HG03159 (cell line): ENCODE measurements around the gene VSX1.

ENCODE experiments used
- ATAC-seq: cut with Tn5 transposase; IDR thresholded peaks from one replicate; pipeline ENCODE4 v1.9.1; 2021; ENCODE audit warnings: mild to moderate bottlenecking, moderate library complexity; ENCODE audit not compliant: unreplicated experiment

The VSX1 gene

DNA sequence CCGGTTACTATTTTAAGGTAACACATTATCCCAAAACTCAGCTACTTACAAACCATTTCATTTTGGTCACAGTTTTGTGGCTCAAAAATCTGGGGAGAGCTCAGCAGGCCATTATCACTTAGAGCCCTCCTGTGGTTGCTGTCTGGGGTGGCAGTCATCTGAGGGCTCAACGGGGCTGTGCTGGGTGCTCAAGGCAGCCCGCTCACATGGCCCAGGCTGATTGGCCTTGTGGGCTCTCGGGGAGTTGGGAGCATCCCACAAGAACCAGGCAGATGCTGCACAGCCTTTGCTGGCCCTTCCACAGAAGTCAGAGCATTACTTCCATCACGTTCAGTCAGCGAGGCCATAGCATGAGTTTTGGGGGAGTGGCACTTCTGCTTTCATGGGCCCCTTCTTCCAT, 6.3 kb upstream of the VSX1 start:
- ATAC-seq = no peak

DNA sequence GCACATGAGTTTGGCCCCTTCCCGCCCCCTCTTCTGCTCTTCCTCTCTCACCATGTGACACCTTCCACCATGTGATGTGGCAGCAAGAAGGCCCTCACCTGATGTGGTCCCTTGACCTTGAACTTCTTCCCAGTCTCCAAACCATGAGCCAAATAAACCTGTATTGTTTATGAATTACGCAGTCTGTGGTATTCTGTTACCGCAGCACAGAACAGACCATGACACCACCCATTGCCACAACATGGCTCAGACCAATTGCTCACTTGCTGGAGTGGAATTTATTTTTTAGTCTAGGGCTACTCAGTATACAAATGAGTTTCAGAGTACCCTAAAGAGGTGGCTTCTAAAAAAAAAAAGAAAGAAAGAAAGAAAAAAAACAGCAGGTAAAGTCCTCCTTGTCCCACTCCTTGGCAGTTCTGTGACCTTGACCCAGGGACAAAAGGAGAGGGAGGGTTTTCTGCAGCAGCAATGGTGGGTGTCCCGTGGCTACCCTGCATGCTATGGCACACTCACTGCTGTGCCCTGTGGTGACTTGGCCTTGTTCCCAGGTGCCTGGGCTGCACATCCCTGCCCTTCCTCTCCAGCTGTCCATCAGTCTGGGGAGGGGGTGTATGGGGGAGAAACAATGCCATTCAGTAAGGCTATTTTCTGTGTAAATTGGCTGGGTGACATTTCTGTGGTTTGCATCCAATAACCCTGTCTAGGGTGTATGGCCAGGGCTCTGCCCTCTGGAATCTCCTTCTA, 5.4 kb upstream of the VSX1 start:
- ATAC-seq = no peak

DNA sequence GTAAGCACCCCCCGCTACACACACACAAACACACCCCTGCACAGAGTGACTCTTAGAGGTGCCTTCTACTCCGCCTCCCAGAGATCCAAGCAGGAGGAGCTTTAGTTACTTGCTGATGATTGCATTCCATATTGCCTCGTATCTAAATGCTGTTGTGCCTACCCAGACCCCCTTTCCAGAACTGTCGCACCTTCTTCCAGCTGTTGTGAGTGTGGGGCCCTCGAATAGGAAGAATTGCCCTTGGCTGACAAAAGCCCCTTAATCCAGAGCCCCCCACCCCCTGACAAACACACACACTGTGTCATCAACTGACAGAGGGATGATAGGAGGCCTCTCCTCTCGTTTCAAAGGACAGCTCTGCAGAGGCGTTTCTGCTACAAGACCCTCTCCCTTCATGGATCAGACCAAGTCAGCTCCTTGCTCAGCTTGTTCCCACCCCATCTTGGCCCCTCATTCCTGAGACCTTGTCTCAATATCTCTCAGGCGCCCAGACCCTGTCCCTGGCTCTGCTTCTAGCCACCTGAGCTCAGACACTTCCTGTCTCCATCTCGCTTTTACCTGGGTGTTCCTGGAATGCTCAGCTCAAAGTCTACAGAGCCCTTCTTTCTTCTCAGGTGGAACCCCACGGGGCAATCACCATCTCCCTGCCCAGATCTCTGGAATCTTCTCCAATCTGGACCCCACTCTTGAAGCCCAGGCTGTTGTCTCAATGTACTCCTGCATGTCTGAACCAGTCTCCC, 4.0 kb upstream of the VSX1 start:
- no peak for ATAC-seq

DNA sequence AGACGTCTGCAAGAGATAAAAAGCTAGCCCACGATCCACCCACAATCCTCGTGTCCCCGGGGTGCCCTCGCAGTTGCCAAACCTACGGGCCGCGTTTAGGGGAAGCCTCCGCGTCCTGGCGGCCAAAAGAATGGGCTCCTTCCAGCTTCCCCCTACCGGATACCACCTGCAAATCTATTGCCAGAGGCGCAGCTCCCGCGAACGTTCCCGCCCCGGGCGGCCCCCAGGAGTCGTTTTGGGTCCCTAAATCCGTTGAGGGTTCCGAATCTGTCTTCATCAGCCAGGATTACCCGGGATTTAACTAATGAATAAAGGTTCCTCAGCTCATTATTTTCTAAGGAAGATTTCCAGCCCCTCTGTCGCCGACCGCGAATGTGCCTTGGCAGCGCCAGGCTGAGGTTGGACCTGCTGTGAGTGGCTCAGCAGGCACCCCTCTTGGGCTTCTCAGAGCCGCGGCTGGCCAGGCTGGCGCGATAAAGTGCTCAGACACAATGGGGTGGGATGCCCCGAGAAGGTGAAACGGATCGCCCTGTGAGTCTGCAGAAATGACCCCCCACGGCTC, 2.8 kb upstream of the VSX1 start:
- ATAC-seq = no peak

DNA sequence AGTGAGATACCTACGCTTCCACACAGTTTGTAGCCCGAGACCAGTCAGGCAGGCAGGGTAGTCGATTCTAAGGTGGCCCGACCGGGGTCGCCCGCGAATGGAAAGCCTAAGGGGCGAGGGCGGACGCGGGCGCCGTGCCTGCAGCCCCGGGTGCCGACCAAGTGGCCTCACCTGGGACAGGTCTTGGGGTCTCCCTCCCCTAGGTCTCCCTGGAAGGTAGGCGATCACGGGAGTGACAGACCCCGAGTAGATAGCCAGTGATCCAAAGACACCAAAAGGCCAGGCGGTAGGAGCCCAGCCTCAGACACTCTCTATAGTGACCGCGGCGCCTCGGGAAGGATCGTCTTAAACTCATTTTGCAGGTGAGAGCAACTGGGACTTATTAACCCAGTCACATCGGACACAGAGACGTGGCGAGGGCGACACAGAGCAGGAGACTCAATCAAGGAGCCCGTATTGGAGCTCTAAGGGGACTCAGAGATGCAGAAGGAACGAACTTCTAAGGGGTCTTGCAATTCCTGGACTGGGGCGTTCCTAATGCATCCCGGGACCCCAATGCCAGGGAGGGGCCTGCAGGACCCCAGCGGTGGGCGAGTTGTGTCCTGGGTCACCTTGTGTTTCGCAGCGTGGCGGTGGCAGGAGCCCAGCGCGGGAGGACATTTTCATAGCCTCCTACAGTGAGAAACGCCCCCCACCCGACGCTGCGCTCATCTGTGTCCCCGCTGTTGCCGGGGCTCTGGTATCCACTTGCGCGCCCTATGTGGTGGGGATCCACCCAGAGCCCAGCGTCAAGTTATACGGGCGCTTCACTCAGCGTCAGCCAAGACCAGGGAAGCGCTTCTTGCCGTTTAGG, 2.1 kb upstream of the VSX1 start:
- ATAC-seq = no peak

DNA sequence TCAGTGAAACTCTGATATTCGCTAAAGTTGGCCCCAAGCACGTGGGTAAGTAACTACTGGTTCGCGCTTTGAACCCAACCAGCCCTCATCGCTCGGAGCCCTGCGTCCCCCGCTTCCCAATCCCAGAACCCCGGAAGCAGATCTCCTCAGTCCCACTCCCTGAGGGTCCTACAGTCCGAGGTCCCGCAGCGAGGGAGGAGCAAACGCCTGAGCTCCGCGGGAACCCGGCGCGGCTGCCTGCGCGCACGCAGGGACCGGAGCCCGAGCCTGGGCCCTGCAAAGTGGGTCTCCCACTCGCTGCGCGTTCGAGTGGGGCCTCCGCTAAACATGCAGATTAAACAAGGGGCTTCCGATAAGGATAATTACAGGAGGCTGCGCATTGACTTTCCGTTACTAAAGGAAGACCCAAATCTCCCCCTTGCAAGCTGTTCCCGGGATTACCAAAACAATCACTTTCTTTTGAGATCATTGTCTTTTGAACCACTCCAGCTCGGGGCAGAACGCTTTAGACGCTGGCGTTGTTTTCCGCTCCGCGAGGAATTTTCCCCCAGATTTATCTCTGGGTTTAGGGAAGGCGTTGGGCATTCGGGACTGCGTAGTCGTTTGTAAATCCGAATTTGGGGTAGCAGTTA, 1.3 kb upstream of the VSX1 start:
- no peak for ATAC-seq

DNA sequence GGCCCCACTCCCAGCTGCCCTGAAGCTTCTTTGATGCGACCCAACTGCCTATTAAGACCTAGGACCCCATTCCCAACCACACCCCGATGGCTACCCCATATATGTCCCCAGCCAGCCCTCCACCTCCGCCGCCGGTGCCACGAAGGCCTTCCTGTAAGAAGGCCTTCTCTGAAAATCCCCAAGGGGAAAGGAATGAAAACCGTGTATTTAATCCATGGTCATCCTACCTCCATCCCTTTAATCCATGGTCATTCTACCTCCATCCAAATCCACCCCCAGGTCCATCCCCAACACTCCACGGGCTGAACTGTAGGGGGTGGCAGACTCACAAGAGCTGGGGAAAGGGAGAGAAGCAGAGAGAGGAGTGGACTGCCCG, 545 bp upstream of the VSX1 start:
- ATAC-seq = no peak

DNA sequence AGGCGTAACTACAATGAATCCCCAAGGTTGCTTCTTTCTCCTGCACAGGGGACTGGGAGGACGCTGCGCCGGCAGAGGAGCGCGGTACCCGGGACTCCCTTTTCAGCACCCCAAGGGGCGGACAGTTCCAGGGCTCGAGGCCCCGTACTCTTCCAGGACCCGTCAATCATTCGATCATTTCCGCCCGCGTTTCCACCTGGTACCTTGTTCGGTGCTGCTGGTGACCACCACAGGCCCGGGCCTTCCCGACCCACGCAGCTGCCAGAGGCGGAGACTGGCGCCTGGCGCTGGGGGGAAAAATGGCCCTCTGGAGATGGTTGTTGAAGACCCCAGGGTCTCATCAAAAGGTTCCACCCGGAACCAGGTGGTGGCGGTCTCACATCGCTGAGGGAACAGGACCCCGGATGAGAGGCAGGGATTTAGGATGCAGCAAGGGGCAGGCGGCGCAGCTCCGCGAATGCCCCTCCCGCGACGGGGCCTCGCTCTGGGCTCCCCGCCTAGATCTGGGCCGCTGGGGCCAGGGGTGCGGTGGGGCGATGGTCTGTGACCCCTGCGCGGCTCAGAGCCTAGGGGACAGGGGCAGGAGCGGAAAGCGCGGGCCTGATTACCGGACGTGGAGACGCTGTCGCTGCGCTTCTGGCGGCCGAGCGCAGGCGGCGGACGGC, 744 bp downstream of the VSX1 start:
- no peak for ATAC-seq

DNA sequence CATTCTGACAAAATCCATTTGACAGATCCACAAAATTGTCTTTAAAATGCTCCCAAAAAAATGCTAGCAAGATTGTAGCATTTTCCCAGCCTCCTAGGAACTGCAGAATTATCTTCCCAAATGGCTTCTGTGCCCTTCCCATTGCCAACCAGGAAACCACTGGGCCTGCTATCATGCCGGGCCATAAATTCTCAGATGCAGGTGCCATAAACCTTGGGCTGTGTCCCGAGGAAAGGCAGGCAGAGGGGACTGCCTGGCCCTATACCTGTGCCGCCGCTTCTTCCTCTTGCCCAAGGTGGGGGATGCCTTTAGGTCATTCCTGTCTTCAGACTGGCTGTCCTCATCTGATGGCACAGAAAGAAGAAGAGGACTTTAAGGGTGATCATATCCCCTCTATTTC, 2.8 kb downstream of the VSX1 start:
- ATAC-seq = no peak

DNA sequence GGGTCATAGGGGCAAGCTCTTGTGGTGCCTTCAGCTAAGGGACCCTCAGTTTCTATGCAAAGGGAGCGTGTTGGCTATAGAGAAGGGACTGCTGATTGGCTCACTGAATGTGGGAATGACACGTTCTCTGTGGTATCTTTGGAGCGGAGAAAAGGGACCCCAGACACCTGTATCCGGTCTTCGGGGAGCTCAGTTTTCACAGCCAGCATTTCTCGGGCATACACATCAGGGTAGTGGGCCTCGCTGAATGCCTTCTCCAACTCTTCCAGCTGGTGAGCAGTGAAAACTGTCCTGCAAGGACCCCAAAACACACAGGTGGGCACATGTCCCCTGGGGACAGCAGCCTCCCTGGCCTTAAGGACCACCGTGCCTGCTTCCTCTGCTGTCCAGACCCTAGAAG, 3.3 kb downstream of the VSX1 start:
- no peak for ATAC-seq

DNA sequence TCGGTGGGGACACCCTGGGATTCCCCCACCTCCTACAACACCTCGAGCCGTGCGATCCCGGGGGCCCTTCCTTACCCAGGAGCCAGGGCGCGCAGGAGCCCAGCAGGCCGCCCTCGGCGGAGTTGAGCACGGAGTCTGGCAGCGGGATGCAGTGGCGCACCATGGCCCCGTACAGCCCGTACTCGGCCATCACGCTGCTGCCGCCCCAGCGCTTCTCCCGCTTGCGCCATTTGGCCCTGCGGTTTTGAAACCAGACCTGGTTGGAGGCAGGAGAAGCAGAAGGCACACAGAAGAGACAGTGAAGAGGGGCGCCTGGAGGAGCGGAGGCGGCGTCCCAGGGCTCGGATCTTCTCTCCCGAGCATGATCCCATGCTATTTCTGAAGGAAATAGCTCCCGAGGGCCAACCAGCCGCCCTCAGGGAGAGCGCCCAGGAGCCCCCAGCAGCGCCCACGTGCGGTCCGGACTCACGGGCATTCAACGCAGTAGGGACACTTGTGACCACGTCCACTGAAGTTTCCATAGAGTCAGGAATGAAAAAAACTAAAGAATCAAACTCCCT, 4.3 kb downstream of the VSX1 start:
- no peak for ATAC-seq

DNA sequence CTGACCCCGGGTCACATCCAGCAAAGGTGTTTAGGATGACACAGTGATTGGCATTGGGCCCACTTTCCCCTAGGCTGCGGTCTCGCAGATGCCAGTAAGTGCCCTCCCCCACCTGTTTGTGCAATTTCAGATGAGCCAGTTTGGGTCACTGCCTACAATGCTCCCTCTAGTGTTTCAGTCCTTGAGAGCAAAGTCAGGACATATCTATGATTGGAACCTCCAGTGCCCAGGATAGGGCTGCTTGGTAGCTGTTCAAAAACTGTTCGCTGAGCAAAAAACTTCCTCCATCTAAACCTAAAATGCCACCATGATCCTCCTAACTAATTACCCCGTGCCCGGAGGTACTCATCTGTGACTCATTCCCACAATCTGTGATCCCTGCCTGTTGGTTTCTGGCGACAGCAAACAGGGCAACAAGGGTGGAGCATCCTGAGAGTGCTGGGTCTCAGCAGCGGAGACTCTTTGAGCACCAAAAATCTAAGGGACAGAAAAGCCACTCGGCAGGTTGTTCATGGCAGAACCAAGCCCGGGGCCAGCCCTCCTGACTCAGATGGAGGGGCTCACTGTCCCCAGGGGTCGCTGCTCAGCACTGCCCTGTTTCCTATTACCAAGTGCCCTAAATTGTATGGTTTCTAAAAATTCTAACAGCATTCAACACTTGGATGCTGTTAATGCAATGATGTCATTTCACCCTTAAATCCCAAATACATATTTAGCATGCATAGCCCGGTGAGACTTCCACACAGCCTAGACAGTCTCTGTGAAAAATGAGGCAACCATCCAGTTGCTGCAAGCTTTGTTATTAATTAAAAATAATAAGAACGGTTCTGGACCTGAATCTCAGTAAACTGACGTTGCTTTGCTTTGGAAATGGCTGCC, 5.0 kb downstream of the VSX1 start:
- no peak for ATAC-seq

DNA sequence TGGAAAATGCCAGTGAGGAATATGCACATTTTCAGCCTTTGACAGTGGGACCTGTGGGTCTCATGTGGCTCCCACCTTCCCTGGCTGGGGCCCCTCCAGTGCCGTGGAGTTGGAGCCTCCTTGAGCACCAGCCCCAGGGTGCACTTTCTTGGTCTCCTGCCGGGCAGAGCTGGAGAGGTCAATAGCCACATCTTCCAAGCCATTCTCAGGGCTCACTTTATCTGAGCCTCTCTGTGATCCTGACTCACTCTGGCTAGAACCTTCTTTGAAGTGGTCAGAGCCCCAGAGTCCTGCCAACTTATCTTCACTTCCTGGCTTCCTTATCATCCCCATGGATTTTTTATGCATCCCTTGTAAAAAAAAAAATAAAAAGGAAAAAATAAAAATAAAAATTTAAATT, 5.7 kb downstream of the VSX1 start:
- no peak for ATAC-seq

DNA sequence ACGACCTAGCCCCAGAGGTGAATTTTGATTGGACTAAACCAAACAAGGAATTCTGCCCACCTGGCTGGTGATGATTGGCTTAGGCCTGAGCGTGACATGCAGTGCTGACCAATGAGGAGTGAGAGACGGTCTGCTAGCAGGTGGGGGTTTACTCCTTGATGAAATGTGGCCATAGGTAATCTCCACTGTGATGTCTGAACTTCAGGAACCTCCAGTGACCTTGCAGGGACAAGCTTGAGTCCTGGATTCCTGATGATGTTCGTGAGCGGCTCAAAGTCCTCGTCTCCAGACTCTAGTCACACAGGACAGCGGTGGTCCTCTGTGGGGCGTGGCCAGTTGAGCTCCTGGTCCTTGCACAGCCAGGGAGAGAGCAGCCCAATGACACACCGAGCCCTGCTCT, 8.4 kb downstream of the VSX1 start:
- ATAC-seq = no peak

DNA sequence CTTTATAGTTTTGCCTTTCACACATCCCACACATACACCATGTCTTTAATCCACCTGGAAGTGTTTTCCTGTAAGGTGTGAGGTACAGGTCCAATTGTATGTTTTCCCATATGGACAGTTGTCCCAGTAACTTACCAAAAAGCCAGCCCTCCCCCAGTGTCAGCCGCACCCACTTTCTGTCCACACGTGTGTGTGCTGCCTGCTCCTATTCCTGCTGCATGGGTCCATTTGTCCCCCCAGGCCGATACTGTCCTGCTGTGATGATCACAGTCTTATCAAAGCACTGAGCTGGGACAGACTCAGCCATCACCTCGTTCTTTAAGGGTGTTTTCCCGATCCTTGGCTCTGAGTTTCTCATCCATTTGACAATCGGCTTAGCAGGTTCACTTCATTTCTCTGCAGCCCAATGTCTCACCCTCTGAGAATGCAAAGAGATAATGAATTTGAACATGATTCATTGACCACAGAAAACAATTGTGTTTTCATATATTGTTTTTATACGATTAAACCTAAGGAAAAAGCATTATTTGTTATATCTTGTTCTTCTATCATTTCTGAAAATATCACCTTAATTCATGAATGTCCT, 9.6 kb downstream of the VSX1 start:
- ATAC-seq = no peak

DNA sequence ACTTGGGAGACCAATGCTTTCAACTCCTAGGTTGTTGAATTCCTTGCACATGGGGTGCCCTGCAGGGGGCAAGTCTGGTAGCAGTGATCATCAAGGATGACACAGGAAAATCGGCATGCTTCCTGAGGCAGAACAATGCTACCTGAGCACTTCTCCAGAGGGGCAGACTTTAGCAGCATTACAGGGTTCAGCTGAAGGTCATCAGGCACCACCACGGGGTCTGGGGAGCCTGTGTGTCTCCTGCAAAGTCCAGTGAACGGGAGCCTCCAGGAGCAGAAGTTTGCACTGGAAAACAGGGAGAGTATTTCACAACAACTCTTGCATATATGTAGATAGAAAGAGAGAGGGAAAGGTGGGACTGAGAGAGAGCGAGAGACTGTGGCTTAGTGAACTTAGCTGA, 10.2 kb downstream of the VSX1 start:
- no peak for ATAC-seq

DNA sequence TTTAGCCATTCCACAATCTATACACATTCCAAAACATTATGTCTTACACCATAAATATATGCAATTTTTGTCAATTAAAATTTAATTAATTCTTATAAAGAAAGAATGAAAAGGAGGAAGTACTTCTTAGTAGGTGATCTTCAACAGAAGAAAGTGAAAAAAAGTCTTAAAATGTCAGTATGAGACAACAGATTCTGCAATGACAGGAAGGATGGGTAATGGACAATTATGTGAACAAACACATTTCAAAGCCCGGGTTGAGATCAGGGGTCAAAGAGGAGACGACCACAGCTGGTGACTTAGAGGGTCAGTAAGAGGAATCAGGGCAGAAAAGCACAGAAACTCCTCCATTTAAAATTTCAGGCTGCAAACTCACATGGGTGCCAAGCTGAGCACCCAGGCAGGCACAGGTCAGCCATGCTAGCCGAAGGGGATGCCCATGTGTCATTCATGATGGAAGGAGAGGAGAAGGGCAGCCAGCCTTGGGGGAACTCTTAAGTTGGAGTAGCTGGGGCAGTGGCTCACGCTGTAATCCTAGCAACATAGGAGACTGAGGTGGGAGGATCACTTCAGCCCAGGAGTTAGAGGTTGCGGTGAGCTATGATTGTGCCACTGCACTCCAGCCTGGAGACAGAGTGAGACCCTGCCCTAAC, 11.0 kb downstream of the VSX1 start:
- ATAC-seq = no peak
